Neural progenitor cell (in vitro differentiated cells): Measurements from ENCODE around the gene LINC00632.

Source experiments
- EZH2 ChIP-seq: fragments of 200-600 bp; sonication (generic); IDR thresholded peaks from 2 replicates; pipeline ENCODE4 v1.6.1; 2017; ENCODE audit warnings: antibody characterized with exemption, mild to moderate bottlenecking, moderate library complexity
- TF ChIP-seq, protein P1 (sequence below): fragments of 200-600 bp; sonication (generic); IDR thresholded peaks from 2 replicates; pipeline ENCODE4 v1.5.1; 2017; ENCODE audit warnings: antibody characterized with exemption, mild to moderate bottlenecking

GRCh38 chrX:140724736-140725135 is 15.2 kb downstream of the LINC00632 start:
- TF ChIP-seq, protein P1, sequence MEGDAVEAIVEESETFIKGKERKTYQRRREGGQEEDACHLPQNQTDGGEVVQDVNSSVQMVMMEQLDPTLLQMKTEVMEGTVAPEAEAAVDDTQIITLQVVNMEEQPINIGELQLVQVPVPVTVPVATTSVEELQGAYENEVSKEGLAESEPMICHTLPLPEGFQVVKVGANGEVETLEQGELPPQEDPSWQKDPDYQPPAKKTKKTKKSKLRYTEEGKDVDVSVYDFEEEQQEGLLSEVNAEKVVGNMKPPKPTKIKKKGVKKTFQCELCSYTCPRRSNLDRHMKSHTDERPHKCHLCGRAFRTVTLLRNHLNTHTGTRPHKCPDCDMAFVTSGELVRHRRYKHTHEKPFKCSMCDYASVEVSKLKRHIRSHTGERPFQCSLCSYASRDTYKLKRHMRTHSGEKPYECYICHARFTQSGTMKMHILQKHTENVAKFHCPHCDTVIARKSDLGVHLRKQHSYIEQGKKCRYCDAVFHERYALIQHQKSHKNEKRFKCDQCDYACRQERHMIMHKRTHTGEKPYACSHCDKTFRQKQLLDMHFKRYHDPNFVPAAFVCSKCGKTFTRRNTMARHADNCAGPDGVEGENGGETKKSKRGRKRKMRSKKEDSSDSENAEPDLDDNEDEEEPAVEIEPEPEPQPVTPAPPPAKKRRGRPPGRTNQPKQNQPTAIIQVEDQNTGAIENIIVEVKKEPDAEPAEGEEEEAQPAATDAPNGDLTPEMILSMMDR: no peak
- no peak for TF ChIP-seq EZH2
